ENCODE data around the gene BRPF3. TPM values are rescaled to one million over a fixed set of nuclear protein-coding genes. Genes with fewer than 3 reads are reported as not detected.

BRPF3 gene
- total RNA-seq, 1 experiment from 2014 or later = 14.3 TPM

GRCh38 chr6:36149476-36149875 lies 47.1 kb upstream of the BRPF3 start:
- no TSS peak for BruUV-seq (replicated peaks)
- ChIA-PET CTCF (no interaction called here), POLR2A (ENCODE audit: unreplicated experiment) (no interaction called here)
- no peaks in the 10 kb centered on the region for H3F3A ChIP-seq (ENCODE audit: low read length, unreplicated experiment)
- H3K4me3 ChIP-seq (ENCODE audit: low read length) = no peak overlapping the region
- no peak overlapping the region for H2AFZ ChIP-seq (ENCODE audit: low read length)
- no peak overlapping the region for H3K27ac ChIP-seq (ENCODE audit: low read length)
- no peaks in the 10 kb centered on the region for H3K36me3 ChIP-seq (ENCODE audit: low read depth, low read length)
- H4K20me1 ChIP-seq (ENCODE audit: low read length) = no peaks in the 10 kb centered on the region
- no peaks in the 10 kb centered on the region for H3K9me2 ChIP-seq (replicated peaks; ENCODE audit: low read length)
- peaks cover 9% of the 10 kb centered on the region for H3K4me1 ChIP-seq (ENCODE audit: insufficient read depth, low read length)
- H3K9me3 ChIP-seq (ENCODE audit: low read length) = no peaks in the 10 kb centered on the region
- no peak for DNase-seq
- H3K27me3 ChIP-seq (ENCODE audit: low read length) = no peaks in the 10 kb centered on the region
- no peak for ATAC-seq
- no peak overlapping the region for H3K9ac ChIP-seq (ENCODE audit: low read length)
- intact Hi-C loops (cut with micrococcal nuclease) = no loop called here
- no peaks in the 10 kb centered on the region for H3K79me2 ChIP-seq (ENCODE audit: low read length)
- TF ChIP-seq EZH2 (IDR thresholded peaks at IDR 0.05; ENCODE audit: low read length, unreplicated experiment) (no peak), EZH2phosphoT487 (IDR thresholded peaks at IDR 0.05; ENCODE audit: borderline replicate concordance, low read length) (no peak), CTCF (conservative IDR thresholded peaks at IDR 0.05; ENCODE audit: low read depth, low read length) (no peak)
- no peak overlapping the region for H3K4me2 ChIP-seq (ENCODE audit: low read length)

- intact Hi-C loops (cut with micrococcal nuclease) = no loop called here
- Histone ChIP-seq H3K4me3 (ENCODE audit: low read length) (no peak overlapping the region), H3K4me2 (ENCODE audit: low read length) (no peak overlapping the region), H3K36me3 (ENCODE audit: low read depth, low read length) (no peaks in the 10 kb centered on the region), H4K20me1 (ENCODE audit: low read length) (no peaks in the 10 kb centered on the region), H3K9ac (ENCODE audit: low read length) (no peak overlapping the region), H3F3A (ENCODE audit: low read length, unreplicated experiment) (no peaks in the 10 kb centered on the region), H3K27ac (ENCODE audit: low read length) (no peak overlapping the region), H3K79me2 (ENCODE audit: low read length) (no peaks in the 10 kb centered on the region), H3K27me3 (ENCODE audit: low read length) (no peaks in the 10 kb centered on the region), H3K9me3 (ENCODE audit: low read length) (0 out of 2 replicates have a peak, but pooled peaks cover 1% of the 10 kb centered on the region), H2AFZ (ENCODE audit: low read length) (no peak overlapping the region), H3K4me1 (ENCODE audit: insufficient read depth, low read length) (peaks cover 17% of the 10 kb centered on the region), H3K9me2 (replicated peaks; ENCODE audit: low read length) (no peaks in the 10 kb centered on the region)
- ATAC-seq = no peak
- ChIA-PET POLR2A (ENCODE audit: unreplicated experiment) (no interaction called here), CTCF (no interaction called here)
- no peak for DNase-seq
- no TSS peak for BruUV-seq (replicated peaks)
- no peak for TF ChIP-seq EZH2 (IDR thresholded peaks at IDR 0.05; ENCODE audit: low read length, unreplicated experiment)
- TF ChIP-seq CTCF (conservative IDR thresholded peaks at IDR 0.05; ENCODE audit: low read depth, low read length) = no peak
- no peak for TF ChIP-seq EZH2phosphoT487 (IDR thresholded peaks at IDR 0.05; ENCODE audit: borderline replicate concordance, low read length)
Observed at GRCh38 chr6:36150283-36150682, 46.3 kb upstream of the BRPF3 start.

- Histone ChIP-seq H2AFZ (ENCODE audit: low read length) (peak overlapping the region; percentile 31; the same call in 1 of the 2 replicates), H4K20me1 (ENCODE audit: low read length) (no peaks in the 10 kb centered on the region), H3K9me3 (ENCODE audit: low read length) (0 out of 2 replicates have a peak, but pooled peaks cover 5% of the 10 kb centered on the region), H3K4me1 (ENCODE audit: insufficient read depth, low read length) (peaks cover 17% of the 10 kb centered on the region), H3K9me2 (replicated peaks; ENCODE audit: low read length) (no peaks in the 10 kb centered on the region), H3K79me2 (ENCODE audit: low read length) (no peaks in the 10 kb centered on the region), H3K36me3 (ENCODE audit: low read depth, low read length) (no peaks in the 10 kb centered on the region), H3K27ac (ENCODE audit: low read length) (peak overlapping the region; percentile 12), H3K4me3 (ENCODE audit: low read length) (no peak overlapping the region; the same call in 1 of the 2 replicates), H3F3A (ENCODE audit: low read length, unreplicated experiment) (no peaks in the 10 kb centered on the region), H3K9ac (ENCODE audit: low read length) (no peak overlapping the region), H3K4me2 (ENCODE audit: low read length) (peak overlapping the region; percentile 50), H3K27me3 (ENCODE audit: low read length) (no peaks in the 10 kb centered on the region)
- intact Hi-C loops (cut with micrococcal nuclease) = no loop called here
- POLR2A ChIA-PET (ENCODE audit: unreplicated experiment) = no interaction called here
- CTCF ChIA-PET = no interaction called here
- no TSS peak for BruUV-seq (replicated peaks)
- DNase-seq (peak; percentile 93), ATAC-seq (peak; percentile 80)
- TF ChIP-seq EZH2 (IDR thresholded peaks at IDR 0.05; ENCODE audit: low read length, unreplicated experiment) (no peak), CTCF (conservative IDR thresholded peaks at IDR 0.05; ENCODE audit: low read depth, low read length) (no peak), EZH2phosphoT487 (IDR thresholded peaks at IDR 0.05; ENCODE audit: borderline replicate concordance, low read length) (no peak)
Observed at GRCh38 chr6:36154286-36154685, 42.3 kb upstream of the BRPF3 start.
